ENCODE results near the gene SAT2.

SAT2 gene

GRCh38 chr17:7627250-7628121, at the start of gene SAT2:
SAT2 (minus strand) TSS chr17:7627821; CDS start chr17:7627635, 186 bp downstream.
- peak within 1 kb of the TSS; percentile 63 for H3K4me3 ChIP-seq (ENCODE audit: control insufficient read depth, low read depth, low read length)
- DNase-seq (ENCODE audit: low read depth) = peak; percentile 75
- TF ChIP-seq CTCF (IDR thresholded peaks at IDR 0.05; ENCODE audit: control insufficient read depth, insufficient read depth, low read depth, low read length, missing control alignments) = no peak

- H3K4me3 ChIP-seq (ENCODE audit: control insufficient read depth, low read depth, low read length) = no peak overlapping the region
- DNase-seq (ENCODE audit: low read depth) = no peak
- TF ChIP-seq CTCF (IDR thresholded peaks at IDR 0.05; ENCODE audit: control insufficient read depth, insufficient read depth, low read depth, low read length, missing control alignments) = no peak
These were observed 48.9 kb upstream of the SAT2 start for GRCh38 chr17:7676533-7676932.

GRCh38 chr17:7674934-7675333, 47.3 kb upstream of the SAT2 start:
- no peak for DNase-seq (ENCODE audit: low read depth)
- TF ChIP-seq CTCF (IDR thresholded peaks at IDR 0.05; ENCODE audit: control insufficient read depth, insufficient read depth, low read depth, low read length, missing control alignments) = no peak
- no peak overlapping the region for H3K4me3 ChIP-seq (ENCODE audit: control insufficient read depth, low read depth, low read length)

- TF ChIP-seq CTCF (IDR thresholded peaks at IDR 0.05; ENCODE audit: control insufficient read depth, insufficient read depth, low read depth, low read length, missing control alignments) = peak; percentile 34
These were observed 45.6 kb upstream of the SAT2 start for GRCh38 chr17:7673239-7673638.

GRCh38 chr17:7668482-7668881, 40.9 kb upstream of the SAT2 start:
- TF ChIP-seq CTCF (IDR thresholded peaks at IDR 0.05; ENCODE audit: control insufficient read depth, insufficient read depth, low read depth, low read length, missing control alignments) = no peak
- no peak overlapping the region for H3K4me3 ChIP-seq (ENCODE audit: control insufficient read depth, low read depth, low read length)
- DNase-seq (ENCODE audit: low read depth) = no peak

More at GRCh38 chr17:7673239-7673638, 45.6 kb upstream of the SAT2 start:
- no peak for DNase-seq (ENCODE audit: low read depth)
- H3K4me3 ChIP-seq (ENCODE audit: control insufficient read depth, low read depth, low read length) = no peak overlapping the region

GRCh38 chr17:7667656-7668406, 40.2 kb upstream of the SAT2 start:
- TF ChIP-seq CTCF (IDR thresholded peaks at IDR 0.05; ENCODE audit: control insufficient read depth, insufficient read depth, low read depth, low read length, missing control alignments) = no peak
- H3K4me3 ChIP-seq (ENCODE audit: control insufficient read depth, low read depth, low read length) = no peak overlapping the region
- DNase-seq (ENCODE audit: low read depth) = no peak
